ENCODE measurements around the gene TMEM54. TPM values are rescaled to one million over a fixed set of nuclear protein-coding genes. Genes with fewer than 3 reads are reported as not detected.

TMEM54 gene
- total RNA-seq, 2 experiments from 2014 or later: 3.6 to 4.0 TPM

DNA sequence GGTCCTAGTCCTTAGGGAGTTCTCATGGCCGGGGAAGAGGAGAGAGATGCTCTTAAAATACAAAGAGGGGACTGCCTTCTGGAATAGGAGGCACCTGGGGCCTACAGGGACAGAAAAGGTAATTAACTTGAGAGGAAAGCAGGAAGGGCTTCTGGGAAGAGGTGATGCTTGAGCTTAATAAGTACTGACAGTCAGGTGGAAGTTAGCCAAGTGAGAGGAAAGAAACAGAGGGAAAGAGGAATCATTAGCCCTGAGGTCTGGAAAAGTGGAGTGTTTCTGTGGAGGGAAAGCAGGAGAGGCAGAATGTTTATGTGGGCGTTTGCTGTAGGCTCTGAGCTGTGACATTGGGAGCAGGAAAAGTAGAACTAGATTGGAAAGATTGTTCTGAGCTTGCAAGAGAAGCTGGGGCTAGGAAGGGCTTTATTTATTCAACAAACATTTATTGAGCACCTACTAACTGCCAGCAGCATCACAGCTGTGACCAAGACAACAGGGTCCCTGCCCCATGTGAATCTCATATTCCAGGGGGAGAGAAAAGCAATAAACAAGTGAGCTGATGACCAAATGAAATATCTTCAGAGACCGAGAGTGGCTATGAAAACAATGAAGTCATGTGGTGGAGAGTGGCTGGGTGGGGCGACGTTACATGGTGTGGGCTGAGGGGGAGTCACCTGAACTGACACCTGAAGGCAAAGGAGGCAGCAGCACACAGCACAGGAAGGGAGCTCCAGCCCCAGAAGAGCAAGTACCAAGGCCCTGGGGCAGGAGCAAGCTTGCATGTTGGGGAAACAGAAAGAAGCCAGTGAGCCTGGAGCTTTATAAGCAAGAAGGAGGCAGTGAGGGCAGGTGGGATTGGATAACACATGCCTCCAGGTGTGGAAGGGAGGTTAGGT lies 26.1 kb downstream of the TMEM54 start:
- Mint-ChIP-seq H3K4me3 (no peak overlapping the region), H3K9me3 (no peaks in the 10 kb centered on the region), H3K4me1 (ENCODE audit: low read depth) (peaks cover 9% of the 10 kb centered on the region), H3K36me3 (no peaks in the 10 kb centered on the region), H3K27me3 (peaks cover 44% of the 10 kb centered on the region), H3K27ac (no peak overlapping the region)
- peak; percentile 1 for DNase-seq
- POLR2A ChIA-PET: no interaction called here
- intact Hi-C loops (cut with micrococcal nuclease): loop anchor here (10.0 kb wide), 1 partner anchor 350 kb away; no protein-coding TSS in a partner anchor
- CTCF ChIA-PET: interaction anchor here (1.1 to 7.2 kb wide), 17 partner anchors 8 to 597 kb away, joined by 3 to 80 read pairs (median 6); partner anchors contain the start of gene HPCA

DNA sequence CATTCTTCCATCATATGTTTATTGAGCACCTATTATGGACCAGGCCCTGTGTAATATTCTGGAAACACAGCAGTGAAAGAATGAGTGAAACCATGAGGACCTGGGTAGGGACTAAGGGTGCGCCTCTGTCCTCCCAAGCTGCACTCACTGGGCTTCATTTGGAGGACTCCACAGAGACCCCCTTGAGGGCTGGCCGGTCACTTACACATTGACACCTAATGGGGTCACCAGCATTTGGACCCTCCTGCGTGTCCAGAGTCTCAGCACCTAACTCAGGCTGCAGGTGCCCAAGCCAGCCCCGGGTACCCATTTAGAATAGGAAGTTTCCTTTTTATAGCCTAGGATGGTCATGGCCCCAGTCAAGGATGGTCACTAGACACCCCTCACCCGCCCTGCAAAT lies 27.7 kb downstream of the TMEM54 start:
- ChIA-PET CTCF (interaction anchor here (0.6 to 7.2 kb wide), 17 partner anchors 9 to 358 kb away, joined by 3 to 80 read pairs (median 3); no protein-coding TSS in a partner anchor), POLR2A (no interaction called here)
- no peaks in the 10 kb centered on the region for H3K9me3 Mint-ChIP-seq
- peak; percentile 1 for DNase-seq
- H3K4me3 Mint-ChIP-seq: no peak overlapping the region
- no peaks in the 10 kb centered on the region for H3K36me3 Mint-ChIP-seq
- H3K27me3 Mint-ChIP-seq: peaks cover 53% of the 10 kb centered on the region
- no peak overlapping the region for H3K27ac Mint-ChIP-seq
- intact Hi-C loops (cut with micrococcal nuclease): loop anchor here (10.0 kb wide), 1 partner anchor 349 kb away; no protein-coding TSS in a partner anchor
- peaks cover 12% of the 10 kb centered on the region for H3K4me1 Mint-ChIP-seq (ENCODE audit: low read depth)

DNA sequence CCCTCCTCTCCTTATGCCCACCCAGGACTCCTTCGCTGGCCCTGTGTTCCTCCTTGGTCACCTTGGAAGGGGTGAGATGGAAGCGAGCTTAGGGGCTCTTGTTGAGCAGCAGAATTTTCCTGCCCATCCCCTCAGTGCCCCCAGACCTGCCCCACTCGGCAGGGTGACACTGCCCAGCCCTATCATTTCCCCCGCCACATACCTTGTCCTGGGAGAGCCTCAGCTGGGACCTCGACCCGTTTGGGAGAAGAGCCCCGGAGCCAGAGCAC lies 29.1 kb downstream of the TMEM54 start:
- intact Hi-C loops (cut with micrococcal nuclease): loop anchor here (1.0 to 10.0 kb wide), 2 partner anchors 160 to 347 kb away; no protein-coding TSS in a partner anchor
- CTCF ChIA-PET: interaction anchor here (0.6 to 7.2 kb wide), 21 partner anchors 10 to 352 kb away, joined by 3 to 80 read pairs (median 3); no protein-coding TSS in a partner anchor
- Mint-ChIP-seq H3K36me3 (peaks cover 2% of the 10 kb centered on the region), H3K4me3 (no peak overlapping the region), H3K27me3 (peaks cover 45% of the 10 kb centered on the region), H3K27ac (no peak overlapping the region), H3K9me3 (no peaks in the 10 kb centered on the region), H3K4me1 (ENCODE audit: low read depth) (peaks cover 12% of the 10 kb centered on the region)
- POLR2A ChIA-PET: interaction anchor here (0.9 kb wide), 1 partner anchor 92 kb away, joined by 3 read pairs; no protein-coding TSS in a partner anchor
- peak; percentile 8 for DNase-seq

DNA sequence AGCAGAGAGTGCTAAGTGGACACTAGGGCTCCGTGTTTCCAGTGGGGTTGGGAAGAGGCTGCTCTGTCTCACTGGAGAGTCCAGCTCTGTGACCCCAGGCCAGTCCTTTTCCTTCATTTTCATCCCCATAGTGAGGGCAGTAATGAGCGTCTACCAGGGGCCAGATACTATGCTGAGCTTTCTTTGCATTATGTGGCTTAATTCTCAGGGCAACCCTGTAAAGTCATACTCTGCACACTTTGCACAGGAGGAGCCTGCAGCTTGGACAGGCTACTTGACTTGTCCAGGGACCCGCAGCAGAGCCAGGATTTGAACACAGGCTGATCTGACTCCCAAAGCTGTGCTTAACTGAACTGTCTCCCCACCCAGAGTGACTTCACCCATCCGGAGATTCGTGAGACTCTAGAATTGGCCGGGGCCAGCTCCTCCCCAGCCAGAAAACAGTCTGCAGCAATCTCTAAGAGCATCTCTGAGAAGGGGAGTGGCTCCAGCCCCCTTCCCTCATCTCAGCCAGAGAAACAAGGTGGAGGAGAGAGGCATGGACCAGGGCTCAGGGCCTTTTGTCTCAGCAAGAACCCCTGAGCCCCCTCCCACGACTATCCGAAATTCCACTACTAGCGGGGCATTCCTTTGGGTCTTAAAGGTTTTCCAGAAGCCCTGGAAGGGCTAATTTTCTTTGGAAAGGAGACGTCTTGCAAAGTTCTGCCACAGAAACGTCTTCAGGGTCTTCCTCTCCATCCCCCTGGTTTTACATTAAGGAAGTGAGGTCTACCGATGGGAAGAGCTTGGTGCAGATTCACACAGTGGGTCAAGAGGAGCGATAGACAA lies 29.6 kb downstream of the TMEM54 start:
- Mint-ChIP-seq H3K4me3 (no peak overlapping the region), H3K36me3 (peaks cover 3% of the 10 kb centered on the region), H3K27ac (no peak overlapping the region), H3K9me3 (no peaks in the 10 kb centered on the region), H3K4me1 (ENCODE audit: low read depth) (peaks cover 12% of the 10 kb centered on the region), H3K27me3 (peaks cover 42% of the 10 kb centered on the region)
- CTCF ChIA-PET: interaction anchor here (0.6 to 7.2 kb wide), 21 partner anchors 11 to 351 kb away, joined by 3 to 80 read pairs (median 3); no protein-coding TSS in a partner anchor
- intact Hi-C loops (cut with micrococcal nuclease): loop anchor here (1.0 to 10.0 kb wide), 2 partner anchors 159 to 347 kb away; no protein-coding TSS in a partner anchor
- POLR2A ChIA-PET: interaction anchor here (0.9 kb wide), 1 partner anchor 92 kb away, joined by 3 read pairs; no protein-coding TSS in a partner anchor
- peak; percentile 9 for DNase-seq

DNA sequence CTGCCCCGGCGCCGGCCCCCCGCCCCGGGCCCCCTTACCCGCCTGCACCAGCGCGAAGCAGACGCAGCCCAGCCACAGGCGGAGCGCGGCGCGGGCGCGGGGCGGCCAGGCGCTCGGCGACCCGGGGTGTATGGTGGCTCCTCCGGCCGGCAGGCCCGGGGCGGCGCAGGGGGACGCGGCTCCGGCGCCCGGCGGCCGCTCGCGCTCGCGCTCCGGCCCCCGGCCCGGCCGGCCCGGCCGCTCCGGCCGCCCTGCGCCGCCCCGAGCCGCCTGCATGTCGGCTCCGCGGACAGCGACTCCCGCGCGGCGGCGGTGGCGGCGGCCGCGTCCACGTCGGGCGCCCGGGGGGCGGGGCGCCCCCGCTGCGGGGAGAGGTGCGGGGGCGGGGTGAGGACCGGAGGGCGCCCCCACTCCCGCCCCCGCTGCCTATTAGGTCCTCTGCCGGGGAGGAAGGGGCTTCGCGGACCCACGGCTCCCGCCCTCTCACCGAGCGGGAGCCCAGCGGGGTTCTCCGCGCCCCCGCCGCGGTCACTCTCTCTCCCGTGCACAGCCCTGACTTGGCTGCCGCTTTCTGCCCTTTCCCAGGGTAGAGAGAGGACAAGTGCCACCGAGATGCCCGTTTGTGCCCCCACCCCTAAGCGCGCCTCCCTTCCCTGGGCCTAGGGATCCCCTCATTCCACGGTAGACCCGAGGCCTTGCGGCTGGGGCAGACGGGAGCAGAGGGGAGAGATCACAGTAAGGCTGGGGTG lies 30.4 kb downstream of the TMEM54 start, which contains the start of gene FNDC5:
Gene FNDC5 (minus strand): TSS at position 298 of the 749 bp plus-strand sequence.
- CTCF ChIA-PET: interaction anchor here (1.1 to 7.2 kb wide), 9 partner anchors 10 to 216 kb away, joined by 3 to 80 read pairs (median 4); no protein-coding TSS in a partner anchor
- intact Hi-C loops (cut with micrococcal nuclease): loop anchor here (10.0 kb wide), 1 partner anchor 346 kb away; no protein-coding TSS in a partner anchor
- no peaks in the 10 kb centered on the region for H3K9me3 Mint-ChIP-seq

DNA sequence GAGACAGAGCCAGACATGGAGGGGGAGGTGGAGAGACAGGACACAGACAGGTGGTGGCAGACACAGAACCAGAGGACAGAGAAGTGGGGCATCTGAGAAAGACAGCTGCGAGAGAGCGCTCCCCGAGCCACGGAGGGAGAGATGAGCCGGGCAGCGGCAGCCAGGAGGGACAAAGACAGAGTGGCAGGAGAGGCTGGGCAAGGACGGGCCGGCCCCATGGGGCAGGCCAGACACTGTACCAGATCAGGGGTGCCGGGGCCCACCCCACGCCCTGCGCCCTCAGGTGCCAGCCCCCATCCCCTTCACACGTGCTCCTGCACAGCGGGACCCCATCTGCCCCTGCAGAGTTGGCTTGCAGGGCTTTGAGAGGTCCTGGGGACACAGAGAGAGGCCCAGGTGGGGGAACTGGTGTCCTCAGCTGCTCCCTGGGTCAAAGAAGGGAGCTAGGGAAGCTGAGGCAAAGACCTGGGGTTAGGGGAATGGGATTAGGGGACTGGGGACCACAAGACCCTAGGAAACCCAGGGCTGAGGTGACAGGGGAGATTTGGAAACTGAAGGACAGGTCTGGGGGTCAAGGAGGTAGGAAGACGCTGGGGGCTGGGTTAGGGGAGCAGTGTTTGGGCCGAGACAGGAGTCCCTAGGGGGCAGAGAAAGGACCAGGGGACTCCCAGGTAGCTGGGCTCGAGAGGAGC lies 31.1 kb downstream of the TMEM54 start:
- no peaks in the 10 kb centered on the region for H3K9me3 Mint-ChIP-seq
- ChIA-PET POLR2A (no interaction called here), CTCF (interaction anchor here (7.2 kb wide), 1 partner anchor 158 kb away, joined by 80 read pairs; no protein-coding TSS in a partner anchor)
- DNase-seq: peak; percentile 7
- no peak overlapping the region for H3K4me3 Mint-ChIP-seq
- peaks cover 33% of the 10 kb centered on the region for H3K27me3 Mint-ChIP-seq
- H3K36me3 Mint-ChIP-seq: peaks cover 3% of the 10 kb centered on the region
- H3K4me1 Mint-ChIP-seq (ENCODE audit: low read depth): peaks cover 9% of the 10 kb centered on the region
- H3K27ac Mint-ChIP-seq: no peak overlapping the region
- intact Hi-C loops (cut with micrococcal nuclease): loop anchor here (10.0 kb wide), 1 partner anchor 345 kb away; no protein-coding TSS in a partner anchor

More for the DNA sequence above, 30.4 kb downstream of the TMEM54 start, which contains the start of gene FNDC5:
- H3K27ac Mint-ChIP-seq: no peak within 1 kb of the TSS
- peaks cover 9% of the 10 kb centered on the region for H3K4me1 Mint-ChIP-seq (ENCODE audit: low read depth)
- no peak within 1 kb of the TSS for H3K4me3 Mint-ChIP-seq
- POLR2A ChIA-PET: no interaction called here
- peaks cover 3% of the 10 kb centered on the region for H3K36me3 Mint-ChIP-seq
- DNase-seq: peak; percentile 10
- H3K27me3 Mint-ChIP-seq: peaks cover 40% of the 10 kb centered on the region

DNA sequence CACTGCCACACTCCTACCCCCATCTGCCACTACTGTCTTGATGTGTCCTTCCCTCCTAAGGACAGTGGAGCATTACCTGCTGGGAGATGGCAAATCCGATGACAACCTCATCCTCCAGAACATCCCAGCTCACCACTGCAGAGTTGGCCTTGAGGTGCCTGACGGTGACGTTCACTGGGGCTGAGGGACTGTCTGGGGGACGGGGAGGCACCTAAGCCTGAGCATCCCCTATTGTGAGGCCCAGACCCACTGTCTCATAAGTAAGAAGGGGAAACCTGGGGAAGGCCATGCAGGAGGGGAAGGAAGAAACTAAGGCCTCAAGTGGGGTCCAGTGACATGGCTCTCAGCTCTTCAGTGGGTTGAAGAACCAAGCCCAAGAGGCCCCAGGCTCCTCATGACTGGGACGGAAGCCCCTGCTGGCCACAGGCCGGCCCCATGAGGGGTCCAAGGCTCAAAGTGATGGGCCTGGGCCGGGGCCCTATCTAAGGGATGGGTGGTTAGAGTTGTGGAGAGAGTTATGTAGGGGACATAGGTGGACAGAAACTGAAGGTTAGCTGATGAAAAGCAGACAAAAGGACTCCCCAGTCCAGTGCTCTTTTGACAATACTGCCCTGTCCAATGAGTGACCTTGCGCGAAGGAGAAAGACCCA lies 32.3 kb downstream of the TMEM54 start:
- CTCF ChIA-PET: interaction anchor here (0.8 kb wide), 1 partner anchor 157 kb away, joined by 3 read pairs; no protein-coding TSS in a partner anchor
- H3K4me1 Mint-ChIP-seq (ENCODE audit: low read depth): peaks cover 9% of the 10 kb centered on the region
- H3K36me3 Mint-ChIP-seq: peaks cover 5% of the 10 kb centered on the region
- no peaks in the 10 kb centered on the region for H3K9me3 Mint-ChIP-seq
- intact Hi-C loops (cut with micrococcal nuclease): no loop called here
- POLR2A ChIA-PET: no interaction called here
- DNase-seq: no peak
- H3K27ac Mint-ChIP-seq: no peak overlapping the region
- H3K4me3 Mint-ChIP-seq: no peak overlapping the region
- H3K27me3 Mint-ChIP-seq: peaks cover 27% of the 10 kb centered on the region

DNA sequence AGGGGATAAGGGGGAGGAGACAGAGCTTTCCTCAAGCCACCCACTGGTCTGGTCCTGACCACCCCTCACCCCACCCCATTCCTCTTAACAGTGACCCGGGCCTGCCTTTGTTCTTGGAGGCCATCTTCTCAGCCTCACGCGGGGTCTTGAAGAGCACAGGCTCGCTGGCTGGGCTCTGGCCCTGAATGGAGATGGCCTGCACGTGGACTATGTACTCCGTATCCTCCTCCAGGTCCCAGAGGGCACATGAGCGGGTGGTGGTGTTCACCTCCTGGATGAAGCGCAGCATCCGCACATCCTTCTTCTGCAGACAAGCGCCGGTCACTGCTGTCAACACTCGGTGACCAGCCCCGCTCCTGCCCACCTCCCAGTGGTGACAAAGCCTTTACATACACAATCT lies 33.1 kb downstream of the TMEM54 start:
- ChIA-PET CTCF (interaction anchor here (1.6 kb wide), 1 partner anchor 8 kb away, joined by 6 read pairs; no protein-coding TSS in a partner anchor), POLR2A (no interaction called here)
- peaks cover 5% of the 10 kb centered on the region for H3K36me3 Mint-ChIP-seq
- peaks cover 27% of the 10 kb centered on the region for H3K27me3 Mint-ChIP-seq
- peak; percentile 2 for DNase-seq
- H3K9me3 Mint-ChIP-seq: no peaks in the 10 kb centered on the region
- H3K4me1 Mint-ChIP-seq (ENCODE audit: low read depth): peaks cover 9% of the 10 kb centered on the region
- no peak overlapping the region for H3K4me3 Mint-ChIP-seq
- intact Hi-C loops (cut with micrococcal nuclease): no loop called here
- no peak overlapping the region for H3K27ac Mint-ChIP-seq

DNA sequence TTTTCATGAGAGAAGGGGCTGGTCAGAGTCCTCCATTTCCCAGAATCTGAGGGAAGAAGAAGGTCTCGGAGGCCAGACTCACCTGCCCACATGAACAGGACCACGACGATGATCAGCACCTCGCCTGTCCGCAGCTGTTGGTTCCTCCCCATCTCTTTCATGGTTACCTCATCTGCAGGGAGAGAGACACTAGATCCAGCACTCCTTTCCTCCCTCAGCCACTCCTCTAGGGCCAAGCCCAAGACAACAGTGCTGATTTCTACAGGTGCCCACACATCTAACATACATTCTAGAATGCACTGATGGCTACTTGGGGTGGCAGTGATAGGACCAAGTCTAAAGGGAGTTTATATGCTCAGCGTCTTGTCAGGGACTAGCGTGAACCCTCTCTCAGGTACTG lies 33.5 kb downstream of the TMEM54 start:
- no peak for DNase-seq
- CTCF ChIA-PET: interaction anchor here (1.6 kb wide), 1 partner anchor 8 kb away, joined by 6 read pairs; no protein-coding TSS in a partner anchor
- H3K36me3 Mint-ChIP-seq: peaks cover 5% of the 10 kb centered on the region
- peaks cover 9% of the 10 kb centered on the region for H3K4me1 Mint-ChIP-seq (ENCODE audit: low read depth)
- H3K4me3 Mint-ChIP-seq: no peak overlapping the region
- peaks cover 25% of the 10 kb centered on the region for H3K27me3 Mint-ChIP-seq
- intact Hi-C loops (cut with micrococcal nuclease): no loop called here
- POLR2A ChIA-PET: no interaction called here
- H3K9me3 Mint-ChIP-seq: no peaks in the 10 kb centered on the region
- H3K27ac Mint-ChIP-seq: no peak overlapping the region

DNA sequence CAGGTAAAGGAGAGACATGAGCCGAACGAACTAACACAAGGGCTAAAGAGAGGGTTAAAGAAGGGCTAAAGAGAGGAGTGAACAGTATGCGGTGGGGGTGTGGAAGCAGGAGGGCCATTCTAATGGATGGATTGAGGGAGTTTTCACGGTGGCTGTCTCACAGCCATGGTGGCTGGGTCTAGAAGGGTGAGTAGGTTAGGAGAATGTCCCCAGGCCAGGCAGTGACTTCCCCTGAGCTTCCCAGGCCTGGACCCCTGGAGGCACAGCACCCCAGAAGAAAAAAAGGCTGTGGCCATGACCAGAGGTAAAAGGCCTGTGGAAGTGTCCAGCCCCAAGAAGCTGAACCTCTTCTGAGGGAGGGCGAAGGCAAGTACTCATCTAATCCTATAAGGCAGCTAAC lies 34.0 kb downstream of the TMEM54 start:
- peaks cover 9% of the 10 kb centered on the region for H3K4me1 Mint-ChIP-seq (ENCODE audit: low read depth)
- intact Hi-C loops (cut with micrococcal nuclease): no loop called here
- H3K9me3 Mint-ChIP-seq: no peaks in the 10 kb centered on the region
- peaks cover 5% of the 10 kb centered on the region for H3K36me3 Mint-ChIP-seq
- CTCF ChIA-PET: interaction anchor here (1.5 to 2.0 kb wide), 3 partner anchors 9 to 155 kb away, joined by 4 to 6 read pairs (median 6); no protein-coding TSS in a partner anchor
- no peak overlapping the region for H3K27ac Mint-ChIP-seq
- H3K4me3 Mint-ChIP-seq: no peak overlapping the region
- peak; percentile 0 for DNase-seq
- POLR2A ChIA-PET: no interaction called here
- H3K27me3 Mint-ChIP-seq: peaks cover 24% of the 10 kb centered on the region

All from activated CD4-positive, alpha-beta memory T cell treated with anti-CD3 and anti-CD28 coated beads for 36 hours (primary cell).